T-helper 9 cell (primary cell): ENCODE results near the gene MOB3B.
"Not testable (repeated sequence)": the region's sequence is repeated elsewhere in the genome, so short reads cannot be mapped to it uniquely, and the experiment has no call there.

Source experiments
- DNase-seq: peaks from one replicate; pipeline ENCODE4 v3.0.0-alpha.2; 2020

MOB3B gene

DNA sequence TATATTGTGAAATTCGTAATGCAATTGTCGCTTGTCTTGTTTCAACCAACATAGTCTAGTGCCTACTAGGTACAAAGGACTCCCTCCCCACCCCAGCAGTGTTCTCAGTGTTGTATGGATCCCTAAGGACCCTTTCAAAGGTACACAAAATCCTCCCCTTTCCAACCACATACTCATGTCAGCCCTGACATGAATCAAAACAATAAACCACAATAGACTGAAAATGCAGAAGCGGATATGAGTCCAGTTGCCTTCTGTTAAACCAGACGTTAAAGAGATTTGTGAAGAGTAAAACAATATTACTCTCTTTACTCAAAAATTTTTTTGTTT is 87.9 kb downstream of the MOB3B start:
- no peak for DNase-seq

GRCh38 chr9:27440888-27441740 is 88.5 kb downstream of the MOB3B start:
- no peak for DNase-seq

GRCh38 chr9:27438522-27438921 is 91.1 kb downstream of the MOB3B start:
- DNase-seq: no peak

- no peak for DNase-seq
These were observed 91.8 kb downstream of the MOB3B start for GRCh38 chr9:27437652-27438373.

DNA sequence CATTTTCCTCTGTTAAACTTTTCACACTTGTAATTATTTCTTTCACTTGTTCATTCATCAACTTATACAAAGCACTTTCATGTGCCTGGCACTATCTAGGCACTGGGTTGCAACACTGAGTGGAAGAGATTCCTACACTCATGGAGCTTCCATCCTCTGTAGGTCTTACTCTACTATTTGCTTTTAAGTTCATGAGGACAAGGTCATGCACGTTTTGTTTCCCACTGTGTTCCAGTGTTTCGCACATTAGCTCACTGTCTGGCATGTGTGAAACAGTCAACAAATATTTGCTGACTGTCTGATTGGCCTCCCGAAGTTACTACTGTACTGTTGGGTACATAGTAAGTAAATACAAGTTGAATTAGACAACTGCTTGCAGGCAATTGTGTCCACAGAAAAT is 93.4 kb downstream of the MOB3B start:
- DNase-seq: no peak

DNA sequence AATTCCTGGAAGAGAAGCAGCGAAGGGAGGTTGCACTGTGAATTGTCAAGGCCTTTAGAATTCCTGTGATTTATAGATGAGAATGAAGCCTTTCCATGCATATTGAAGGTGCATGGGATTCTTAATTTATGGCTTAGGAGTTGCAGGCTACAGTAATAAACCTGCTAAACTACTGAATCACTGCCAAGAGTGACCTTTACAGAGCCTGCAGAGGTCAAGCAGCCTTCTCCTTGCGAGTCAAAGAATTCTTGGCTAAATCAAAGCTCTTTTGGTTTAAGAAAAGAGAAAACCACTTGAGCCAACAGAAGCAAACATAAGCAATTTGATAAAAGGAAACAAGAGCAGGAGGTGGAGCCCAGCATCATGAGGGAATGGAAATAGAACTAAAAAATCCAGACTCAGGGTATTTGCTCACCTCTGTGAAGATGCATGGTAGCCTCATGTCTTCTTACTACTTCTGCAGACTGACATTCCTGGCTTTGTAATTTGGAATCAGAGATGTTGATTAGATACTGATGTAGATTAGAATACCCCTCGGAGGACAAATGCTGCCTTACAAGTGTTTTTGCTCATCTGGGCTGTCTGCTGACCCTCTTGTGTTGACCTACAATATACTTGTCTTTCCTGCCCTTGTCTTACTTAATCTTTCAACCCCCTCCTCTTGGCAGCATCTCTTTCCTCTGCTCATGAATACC is 95.8 kb downstream of the MOB3B start:
- no peak for DNase-seq

GRCh38 chr9:27432308-27432707 is 97.3 kb downstream of the MOB3B start:
- DNase-seq: no peak

DNA sequence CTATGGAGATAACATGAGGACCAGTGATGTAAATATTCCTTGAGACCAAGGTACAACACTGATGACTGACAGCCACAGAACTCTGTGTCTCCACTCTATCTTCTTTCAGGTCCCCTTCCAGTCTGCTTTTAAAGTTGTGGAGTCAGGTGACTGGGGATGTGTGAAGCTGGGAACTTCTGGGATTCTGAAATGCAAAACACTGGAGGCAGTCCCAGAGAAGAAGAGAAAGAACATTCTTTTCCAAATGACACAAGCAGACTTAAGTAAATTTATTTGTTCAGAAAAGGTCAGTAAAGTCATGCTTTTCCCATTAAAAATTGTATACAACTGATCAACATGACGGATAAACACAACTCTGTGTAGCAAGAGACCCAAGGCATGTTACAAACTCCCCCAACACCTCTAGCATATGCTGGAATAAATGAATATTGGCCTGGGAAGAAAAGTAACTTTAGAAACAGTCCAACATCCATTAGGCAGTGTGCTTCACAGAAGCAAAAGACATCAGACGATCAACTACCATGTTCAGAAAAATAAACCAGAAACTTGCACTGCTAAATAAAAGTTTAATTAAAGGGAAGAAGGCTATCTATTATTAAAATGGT is 98.0 kb downstream of the MOB3B start:
- no peak for DNase-seq

DNA sequence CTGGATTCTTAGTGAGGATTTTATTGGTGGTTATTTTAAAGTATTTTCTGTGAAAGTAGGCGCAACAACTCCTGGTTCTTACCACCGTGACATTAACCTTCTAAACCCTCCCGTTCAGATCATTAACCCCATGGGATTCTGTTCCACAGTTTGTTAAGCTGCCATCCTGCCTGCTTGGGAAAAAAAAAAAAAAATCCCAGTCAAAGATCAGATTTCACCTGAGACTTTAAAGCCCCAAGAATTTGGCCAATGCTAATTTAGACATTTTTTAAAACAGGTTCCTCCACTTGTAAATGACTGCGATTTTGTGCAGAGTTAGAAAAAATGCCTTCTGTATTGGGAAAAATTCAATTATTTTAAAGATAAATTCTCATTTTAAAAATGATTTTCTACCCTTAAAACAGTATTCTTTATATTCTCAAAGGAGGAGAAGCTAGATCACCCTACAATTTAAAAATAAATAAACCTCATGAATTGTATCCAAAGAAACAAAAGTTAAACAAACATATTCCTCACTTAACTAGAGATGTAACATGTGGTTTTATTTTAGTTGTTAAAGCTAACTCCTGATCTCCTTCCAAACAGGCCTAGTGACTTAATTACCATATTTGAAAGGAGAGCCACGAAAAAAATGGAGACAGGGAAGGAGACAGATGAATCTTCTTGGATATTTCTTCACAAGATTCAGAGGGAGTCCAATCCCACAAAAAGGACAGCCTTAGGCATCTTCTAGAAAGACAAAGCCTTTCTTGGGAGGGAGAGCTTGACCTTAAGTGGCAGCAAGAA is 98.7 kb downstream of the MOB3B start:
- DNase-seq: no peak

- no peak for DNase-seq
These were observed 99.7 kb downstream of the MOB3B start for GRCh38 chr9:27429917-27430316.

DNA sequence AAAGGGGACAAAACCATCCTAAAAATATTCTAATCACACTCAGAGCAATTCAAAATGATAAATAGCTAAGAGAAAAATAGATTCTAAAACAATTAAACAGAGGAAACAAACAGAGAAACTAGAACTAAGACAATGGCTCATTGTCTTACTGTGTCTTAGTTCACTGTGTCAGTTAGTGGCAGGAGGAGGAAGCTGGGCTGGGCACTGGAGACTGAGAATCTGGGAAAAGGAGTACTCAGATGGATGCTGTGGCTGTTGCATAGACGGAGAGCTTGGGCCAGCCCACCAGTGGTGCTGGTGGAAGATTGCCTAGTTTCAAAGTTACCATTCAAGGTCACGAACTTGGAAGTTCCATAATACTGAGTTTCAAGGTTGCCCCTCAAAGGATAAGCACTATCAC is 100.2 kb downstream of the MOB3B start:
- DNase-seq: no peak

- no peak for DNase-seq
These were observed 101.1 kb downstream of the MOB3B start for GRCh38 chr9:27428551-27428950.

DNA sequence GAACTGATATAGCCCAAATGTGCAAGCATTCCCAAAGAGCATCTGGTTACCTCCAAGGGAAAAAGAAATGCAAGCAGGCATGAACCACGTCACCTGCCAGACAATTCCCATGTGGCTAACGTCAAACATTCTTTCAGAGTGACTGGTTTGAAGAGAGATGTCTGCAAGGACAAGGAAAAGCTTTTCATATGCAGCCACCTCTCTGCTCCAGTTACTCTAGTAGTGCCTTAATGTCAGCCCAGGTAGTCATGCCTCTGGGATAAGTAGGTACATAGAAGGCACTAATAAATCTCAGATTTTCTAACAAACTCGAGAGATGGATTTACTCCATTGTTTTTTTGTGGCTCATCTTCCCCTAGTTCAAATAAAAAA is 102.4 kb downstream of the MOB3B start:
- no peak for DNase-seq

- no peak for DNase-seq
These were observed 102.9 kb downstream of the MOB3B start for GRCh38 chr9:27426511-27427271.

DNA sequence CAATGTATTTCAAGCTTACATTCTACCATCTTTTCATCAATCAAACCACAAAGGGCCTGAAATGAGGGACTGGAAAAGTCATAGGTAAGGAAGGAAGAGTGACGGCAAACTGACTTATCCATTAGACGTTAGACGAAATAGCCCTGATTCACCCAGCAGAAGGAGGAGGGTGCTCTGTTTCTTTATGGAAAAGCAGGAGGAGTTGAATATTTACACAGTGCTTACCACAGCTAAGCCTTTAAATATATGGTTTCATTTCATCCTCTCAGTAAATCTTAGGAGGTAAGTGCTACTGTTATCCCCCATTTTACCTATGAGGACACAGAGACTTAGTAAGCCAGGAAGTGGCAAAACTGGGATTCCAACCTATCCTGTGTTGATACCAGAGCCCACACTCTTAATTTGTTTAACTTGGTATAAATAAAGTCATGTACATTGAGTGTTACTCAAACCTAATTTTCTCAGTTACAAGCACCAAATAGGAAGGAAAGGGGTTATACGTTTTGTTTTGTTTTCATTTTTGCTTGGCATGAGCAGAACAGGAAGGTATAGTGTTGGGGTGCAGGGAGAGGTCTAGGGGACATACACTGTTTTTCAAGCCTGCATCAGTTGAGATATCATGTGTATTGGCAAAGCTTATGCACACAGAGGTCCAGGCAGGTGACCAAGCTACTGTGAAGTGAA is 103.6 kb downstream of the MOB3B start:
- DNase-seq: no peak

GRCh38 chr9:27423915-27424710 is 105.5 kb downstream of the MOB3B start:
- DNase-seq: no peak

GRCh38 chr9:27422279-27422834 is 107.3 kb downstream of the MOB3B start:
- no peak for DNase-seq

GRCh38 chr9:27421577-27421976 is 108.0 kb downstream of the MOB3B start:
- DNase-seq: no peak

- DNase-seq: not testable (repeated sequence)
These were observed 110.1 kb downstream of the MOB3B start for GRCh38 chr9:27419558-27419957.

- DNase-seq: no peak
These were observed 115.3 kb downstream of the MOB3B start for GRCh38 chr9:27414220-27414761.
